Esophagus squamous epithelium (tissue), 5 donors: ENCODE data around the gene TESK1. TPM values are rescaled to one million over a fixed set of nuclear protein-coding genes. Genes with fewer than 3 reads are reported as not detected.
"Not testable (repeated sequence)": the region's sequence is repeated elsewhere in the genome, so short reads cannot be mapped to it uniquely, and the experiment has no call there.

Experiments
- DNase-seq: peaks from one replicate; lab custom pipeline; 2025; lab: John Stamatoyannopoulos, UW
- H3K27ac ChIP-seq, 4 donors: fragments of 200-600 bp; sonication (generic); one replicate each; pipeline ENCODE4 v1.5.1; 2016 to 2019; ENCODE audit warnings: mild to moderate bottlenecking in 1 of 4
- H3K27me3 ChIP-seq, 4 donors: fragments of 200-600 bp; sonication (generic); 1 replicate in 3 of 4; 2 replicates in 1 of 4; pipeline versions ENCODE4 v1.5.1 to v1.6.0; 2017 to 2021; ENCODE audit warnings: antibody characterized with exemption in 1 of 4
- H3K36me3 ChIP-seq, 3 donors: fragments of 200-600 bp; sonication (generic); one replicate each; pipeline ENCODE4 v1.5.1; 2016 to 2019
- H3K4me1 ChIP-seq, 3 donors: fragments of 200-600 bp; sonication (generic); one replicate each; pipeline ENCODE4 v1.5.1; 2017 to 2019
- H3K4me3 ChIP-seq, 4 donors: fragments of 200-600 bp; sonication (generic); 1 replicate in 3 of 4; 2 replicates in 1 of 4; pipeline ENCODE4 v1.5.1; 2016 to 2019; ENCODE audit warnings: mild to moderate bottlenecking in 2 of 4, moderate library complexity in 1 of 4
- H3K9me3 ChIP-seq, 3 donors: fragments of 200-600 bp; sonication (generic); one replicate each; pipeline ENCODE4 v1.5.1; 2016 to 2019
- POLR2A ChIP-seq, 4 donors: fragments of 450-650 bp; IDR thresholded peaks; one replicate each; pipeline ENCODE4 v1.6.1; 2017; ENCODE audit warnings: antibody characterized with exemption in 4 of 4, mild to moderate bottlenecking in 4 of 4, moderate library complexity in 3 of 4
- WGBS, 2 donors: methylation state at CpG; one replicate each; pipeline ENCODE4 v1.1.5; 2018; 5-methylcytosine and 5-hydroxymethylcytosine counted together
- intact Hi-C: fragments of 100-400 bp; cut with DNase I; formaldehyde crosslinking; loops from one replicate; pipeline ENCODE4 v1.15.0; 2022
- total RNA-seq, 4 donors: library from RNA; depleted of rRNA; stranded (reverse); fragments of >200 nt; gene quantifications; one replicate each; pipeline ENCODE4 v1.1.0, GENCODE V29; 2016
- TF ChIP-seq, protein P1 (sequence below), 6 experiments: fragments of 450-650 bp in 4 of 6; fragments of 200-600 bp in 2 of 6; sonication (generic) in 2 of 6; IDR thresholded peaks; one replicate each; pipeline ENCODE4 v1.5.1; 2016 to 2019; ENCODE audit warnings: antibody characterized with exemption in 6 of 6, mild to moderate bottlenecking in 4 of 6, moderate library complexity in 4 of 6
- donor health status: DM: yes; HTN: yes; CAD: no.

Gene TESK1
- total RNA-seq, 4 donors from 2014 or later, result 10.1 to 22.1 (median 14.4) TPM

DNA sequence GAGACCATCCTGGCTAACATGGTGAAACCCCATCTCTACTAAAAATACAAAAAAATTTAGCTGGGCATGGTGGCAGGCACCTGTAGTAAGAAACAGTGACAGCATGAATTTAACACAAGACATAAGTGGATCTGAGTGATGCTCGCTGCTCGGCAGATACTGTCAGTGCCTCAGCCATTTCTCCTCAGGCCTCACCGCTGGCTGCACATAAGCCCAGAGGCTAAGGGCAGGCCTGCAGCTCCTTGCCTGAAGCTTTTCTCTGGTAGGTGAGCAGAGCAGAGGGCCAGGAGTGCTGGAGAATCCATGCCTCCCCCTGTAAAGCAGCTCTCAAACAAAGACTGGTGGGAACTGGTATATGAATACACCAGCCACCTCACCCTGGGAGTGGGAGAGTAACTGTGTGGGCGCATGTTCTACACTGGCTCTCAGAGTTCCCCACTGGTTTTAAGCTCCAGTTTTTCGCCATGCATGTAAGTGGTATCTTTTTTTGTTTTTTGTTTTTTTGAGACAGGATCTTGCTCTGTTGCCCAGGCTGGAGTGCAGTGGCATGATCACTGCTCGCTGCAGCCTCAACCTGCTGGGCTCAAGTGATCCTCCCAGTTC is 23.4 kb downstream of the TESK1 start:
- H3K27me3 ChIP-seq, result no peaks in the 10 kb centered on the region
- intact Hi-C loops, result no loop called here
- no peak for DNase-seq
- TF ChIP-seq, protein P1, sequence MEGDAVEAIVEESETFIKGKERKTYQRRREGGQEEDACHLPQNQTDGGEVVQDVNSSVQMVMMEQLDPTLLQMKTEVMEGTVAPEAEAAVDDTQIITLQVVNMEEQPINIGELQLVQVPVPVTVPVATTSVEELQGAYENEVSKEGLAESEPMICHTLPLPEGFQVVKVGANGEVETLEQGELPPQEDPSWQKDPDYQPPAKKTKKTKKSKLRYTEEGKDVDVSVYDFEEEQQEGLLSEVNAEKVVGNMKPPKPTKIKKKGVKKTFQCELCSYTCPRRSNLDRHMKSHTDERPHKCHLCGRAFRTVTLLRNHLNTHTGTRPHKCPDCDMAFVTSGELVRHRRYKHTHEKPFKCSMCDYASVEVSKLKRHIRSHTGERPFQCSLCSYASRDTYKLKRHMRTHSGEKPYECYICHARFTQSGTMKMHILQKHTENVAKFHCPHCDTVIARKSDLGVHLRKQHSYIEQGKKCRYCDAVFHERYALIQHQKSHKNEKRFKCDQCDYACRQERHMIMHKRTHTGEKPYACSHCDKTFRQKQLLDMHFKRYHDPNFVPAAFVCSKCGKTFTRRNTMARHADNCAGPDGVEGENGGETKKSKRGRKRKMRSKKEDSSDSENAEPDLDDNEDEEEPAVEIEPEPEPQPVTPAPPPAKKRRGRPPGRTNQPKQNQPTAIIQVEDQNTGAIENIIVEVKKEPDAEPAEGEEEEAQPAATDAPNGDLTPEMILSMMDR (IDR thresholded peaks at IDR 0.05), result no peak
- no peak for TF ChIP-seq POLR2A (IDR thresholded peaks at IDR 0.05)
- no peak overlapping the region for H3K4me3 ChIP-seq
- no peaks in the 10 kb centered on the region for H3K4me1 ChIP-seq
- WGBS, 2 donors, result 83 to 93% methylated on average over 5 to 6 of the region's 6 CpGs
- H3K27ac ChIP-seq, result no peak overlapping the region
- no peaks in the 10 kb centered on the region for H3K36me3 ChIP-seq
- no peaks in the 10 kb centered on the region for H3K9me3 ChIP-seq

DNA sequence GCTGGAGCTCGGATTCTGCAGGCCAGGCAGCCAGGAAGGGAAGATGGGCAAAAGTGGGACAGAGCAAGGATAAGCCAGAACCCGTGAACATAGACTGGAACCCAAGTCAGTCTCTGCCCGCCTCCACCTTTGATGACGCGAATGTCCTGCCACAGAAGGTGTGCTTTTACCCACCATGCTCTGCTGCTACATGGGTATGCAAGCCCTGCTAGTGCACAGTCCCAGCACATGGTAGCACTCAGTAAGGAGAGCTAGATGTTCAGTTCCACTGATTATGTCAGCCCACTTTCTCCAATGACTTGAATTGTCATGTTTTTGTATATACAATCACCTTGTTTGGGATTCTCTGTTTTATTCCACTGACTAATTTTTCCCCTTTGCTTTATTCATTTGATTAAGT is 24.5 kb downstream of the TESK1 start:
- Histone ChIP-seq H3K4me1 (no peaks in the 10 kb centered on the region), H3K36me3 (no peaks in the 10 kb centered on the region), H3K9me3 (no peaks in the 10 kb centered on the region), H3K27me3 (no peaks in the 10 kb centered on the region), H3K4me3 (no peak overlapping the region), H3K27ac (no peak overlapping the region)
- intact Hi-C loops, result no loop called here
- TF ChIP-seq POLR2A (IDR thresholded peaks at IDR 0.05), result no peak
- TF ChIP-seq, protein P1 (IDR thresholded peaks at IDR 0.05), result no peak
- no peak for DNase-seq
- 75 to 85% methylated on average over 5 of the region's 5 CpGs for WGBS, 2 donors

DNA sequence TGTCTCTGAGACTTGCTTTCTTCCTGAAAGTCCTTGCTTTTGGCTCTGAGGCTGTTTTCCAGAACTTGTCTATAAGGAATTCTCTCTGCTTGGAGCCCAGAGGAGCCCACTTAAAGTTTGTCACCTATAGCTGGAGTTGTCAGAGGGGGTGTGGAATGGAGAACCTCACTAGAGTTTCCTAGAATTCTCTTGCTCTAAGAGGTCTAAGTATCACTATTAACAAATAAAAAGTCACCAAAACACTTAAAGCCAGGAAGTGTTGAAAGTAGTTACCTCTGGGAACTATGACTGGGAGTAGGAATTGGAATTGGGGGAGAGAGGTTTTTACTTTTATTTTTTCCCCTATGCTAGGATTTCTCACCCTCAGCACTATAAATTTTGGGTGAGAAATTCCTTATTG is 30.7 kb downstream of the TESK1 start:
- intact Hi-C loops, result no loop called here
- H3K4me1 ChIP-seq, result no peaks in the 10 kb centered on the region
- TF ChIP-seq, protein P1 (IDR thresholded peaks at IDR 0.05), result no peak
- TF ChIP-seq POLR2A (IDR thresholded peaks at IDR 0.05), result no peak
- no peaks in the 10 kb centered on the region for H3K27me3 ChIP-seq
- H3K27ac ChIP-seq, result no peak overlapping the region
- H3K36me3 ChIP-seq, result no peaks in the 10 kb centered on the region
- DNase-seq, result no peak
- H3K4me3 ChIP-seq, result no peak overlapping the region
- H3K9me3 ChIP-seq, result no peaks in the 10 kb centered on the region

DNA sequence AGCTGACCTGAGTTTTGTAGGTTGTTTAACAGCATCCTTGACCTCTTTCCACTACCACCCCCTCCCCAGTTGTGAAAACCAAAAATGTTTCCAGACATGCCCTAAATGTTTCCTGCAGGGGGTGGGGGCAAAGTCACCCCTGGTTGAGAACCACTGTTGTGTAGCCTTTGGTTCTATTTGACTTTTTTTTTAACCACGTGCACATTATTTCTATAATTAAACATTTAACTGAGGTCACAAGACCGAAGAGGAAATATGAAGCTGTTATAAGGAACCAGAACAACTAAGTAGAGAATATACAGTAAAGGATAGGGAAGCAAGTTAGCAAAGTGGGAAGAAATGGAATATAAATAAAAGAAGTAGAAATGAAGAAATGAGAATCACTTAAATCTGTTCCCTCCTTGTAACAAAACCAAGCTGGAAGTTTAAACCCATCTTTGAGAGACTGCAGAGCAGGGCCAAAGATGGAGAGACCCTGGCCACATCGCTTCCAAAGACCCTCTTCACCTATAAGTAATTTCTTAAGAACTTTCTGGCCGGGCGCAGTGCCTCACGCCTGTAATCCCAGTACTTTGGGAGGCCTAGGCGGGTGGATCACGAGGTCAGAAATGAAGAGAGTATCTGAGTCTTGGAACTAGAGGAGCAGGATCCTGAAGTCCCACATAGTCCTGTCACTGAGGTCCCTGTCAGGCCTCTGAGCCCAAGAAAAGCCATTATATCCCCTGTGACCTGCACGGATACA is 31.2 kb downstream of the TESK1 start:
- intact Hi-C loops, result no loop called here
- Histone ChIP-seq H3K9me3 (no peaks in the 10 kb centered on the region), H3K4me3 (no peak overlapping the region), H3K4me1 (no peaks in the 10 kb centered on the region), H3K27me3 (no peaks in the 10 kb centered on the region), H3K27ac (peak overlapping the region in 1 of 4 donors; percentile 49), H3K36me3 (no peaks in the 10 kb centered on the region)
- 71 to 76% methylated on average over 9 of the region's 9 CpGs for WGBS, 2 donors
- TF ChIP-seq POLR2A (IDR thresholded peaks at IDR 0.05), result no peak
- TF ChIP-seq, protein P1 (IDR thresholded peaks at IDR 0.05), result no peak
- DNase-seq, result no peak

DNA sequence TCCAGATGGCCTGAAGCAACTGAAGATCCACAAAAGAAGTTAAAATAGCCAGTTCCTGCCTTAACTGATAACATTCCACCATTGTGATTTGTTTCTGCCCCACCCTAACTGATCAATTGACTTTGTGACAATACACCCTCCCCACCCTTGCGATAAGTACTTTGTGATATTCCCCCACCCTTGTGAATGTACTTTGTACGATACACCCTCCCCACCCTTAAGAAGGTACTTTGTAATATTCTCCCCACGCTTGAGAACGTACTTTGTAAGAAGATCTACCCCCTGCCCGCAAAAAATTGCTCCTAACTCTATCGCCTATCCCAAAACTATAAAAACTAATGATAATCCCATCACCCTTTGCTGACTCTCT is 31.8 kb downstream of the TESK1 start:
- H3K27ac ChIP-seq, result peak overlapping the region in 1 of 4 donors; percentile 49
- H3K36me3 ChIP-seq, DNase-seq, intact Hi-C loops, H3K4me3 ChIP-seq, H3K4me1 ChIP-seq, H3K27me3 ChIP-seq, H3K9me3 ChIP-seq: not testable (repeated sequence)
- WGBS, 2 donors, result 92 to 95% methylated on average over 6 of the region's 6 CpGs

DNA sequence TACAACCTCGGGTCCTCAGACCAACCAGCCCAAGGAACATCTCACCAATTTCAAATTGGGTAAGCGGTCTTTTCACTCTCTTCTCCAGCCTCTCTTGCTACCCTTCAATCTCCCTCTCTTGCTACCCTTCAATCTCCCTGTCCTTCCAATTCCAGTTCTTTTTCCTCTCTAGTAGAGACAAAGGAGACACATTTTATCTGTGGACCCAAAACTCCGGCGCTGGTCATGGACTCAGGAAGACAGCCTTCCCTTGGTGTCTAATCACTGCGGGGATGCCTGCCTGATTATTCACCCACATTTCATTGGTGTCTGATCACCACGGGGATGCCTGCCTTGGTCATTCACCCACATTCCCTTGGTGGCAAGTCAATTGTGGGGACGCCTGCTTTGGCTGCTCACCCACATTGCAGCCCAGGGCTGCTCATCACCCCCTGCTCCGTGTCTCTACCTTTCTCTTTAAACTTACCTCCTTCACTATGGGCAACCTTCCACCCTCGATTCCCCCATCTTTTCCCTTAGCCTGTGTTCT is 32.4 kb downstream of the TESK1 start:
- H3K4me1 ChIP-seq, H3K9me3 ChIP-seq, H3K27me3 ChIP-seq, intact Hi-C loops, H3K36me3 ChIP-seq, H3K27ac ChIP-seq, DNase-seq, H3K4me3 ChIP-seq: not testable (repeated sequence)
- 85 to 94% methylated on average over 9 of the region's 9 CpGs for WGBS, 2 donors

DNA sequence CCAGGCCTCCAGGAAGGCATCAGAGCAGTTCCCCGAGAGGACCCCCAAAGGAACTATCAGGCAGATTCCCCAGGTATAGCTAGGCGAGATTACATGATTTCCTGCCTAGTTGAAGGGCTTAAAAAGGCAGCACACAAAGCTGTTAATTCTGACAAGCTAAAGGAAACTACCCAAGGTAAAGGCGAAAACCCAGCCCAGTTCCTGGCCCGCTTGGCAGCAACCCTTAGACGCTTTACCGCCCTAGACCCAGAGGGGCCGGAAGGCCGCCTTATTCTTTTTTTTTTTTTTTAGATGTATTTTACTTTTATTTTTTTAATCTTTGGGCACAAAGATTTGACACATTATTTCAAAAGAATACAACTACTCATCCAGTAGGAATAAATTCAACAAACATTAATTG is 33.7 kb downstream of the TESK1 start:
- H3K27me3 ChIP-seq, H3K4me1 ChIP-seq, DNase-seq, H3K4me3 ChIP-seq, H3K36me3 ChIP-seq, intact Hi-C loops, H3K9me3 ChIP-seq: not testable (repeated sequence)
- WGBS, 2 donors, result 48 to 64% methylated on average over 6 to 7 of the region's 8 CpGs
- peak overlapping the region in 1 of 4 donors; percentile 11 for H3K27ac ChIP-seq

DNA sequence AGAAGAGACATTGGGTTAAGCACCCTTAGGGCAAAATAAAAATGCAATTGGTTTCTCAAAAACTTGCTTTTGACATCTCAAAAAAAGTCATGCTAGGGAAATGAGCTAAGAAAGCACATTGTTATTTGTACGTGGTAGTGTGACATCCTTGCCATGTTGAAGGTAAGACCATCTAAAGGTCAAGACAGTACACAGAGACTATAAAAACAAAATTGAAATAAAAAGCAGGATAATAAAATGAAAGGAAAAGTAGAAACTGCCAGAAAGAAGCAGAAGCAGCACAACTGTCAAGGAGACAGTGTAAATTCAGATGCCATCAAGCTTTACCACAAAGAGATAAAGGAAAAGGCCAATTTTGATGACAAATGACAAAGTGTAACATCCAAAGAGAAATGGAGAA is 34.2 kb downstream of the TESK1 start:
- DNase-seq, intact Hi-C loops, H3K27me3 ChIP-seq, H3K36me3 ChIP-seq, H3K4me3 ChIP-seq, H3K9me3 ChIP-seq, H3K4me1 ChIP-seq: not testable (repeated sequence)
- 57 to 67% methylated on average over 1 of the region's 1 CpG for WGBS, 2 donors
- peak overlapping the region in 1 of 4 donors; percentile 11 for H3K27ac ChIP-seq
